Left ventricle myocardium superior (tissue), 1 donor: ENCODE measurements around the gene GDF3. TPM values are rescaled to one million over a fixed set of nuclear protein-coding genes. Genes with fewer than 3 reads are reported as not detected.
"Not testable (repeated sequence)": the region's sequence is repeated elsewhere in the genome, so short reads cannot be mapped to it uniquely, and the experiment has no call there.

Experiments used
- ATAC-seq: fragments of 200-7000 bp; cut with Tn5 transposase; one replicate; pipeline ENCODE4 v1.9.1; 2020; ENCODE audit warnings: mild to moderate bottlenecking, moderate library complexity
- DNase-seq: peaks from one replicate; pipeline ENCODE4 v3.0.0-alpha.2; 2020
- intact Hi-C: fragments of 100-400 bp; cut with micrococcal nuclease; formaldehyde crosslinking; loops from one replicate; pipeline ENCODE4 v1.11.0; 2022
- long read RNA-seq: library from polyadenylated mRNA; unstranded; transcript quantifications from one replicate; pipeline ENCODE4 v2.0.0, GENCODE V29; 2021
- total RNA-seq: library from RNA; stranded (reverse); fragmentation: NEBNext Ultra II Directional; extraction: Animal tissue kit (Norgen Biotek cat#: 25700); gene quantifications from one replicate; pipeline ENCODE4 v1.2.1, GENCODE V29; 2021
- donor health status: DM: no; HTN: yes; CAD: no; lungs with severe emphysema.

Gene GDF3
- not detected for total RNA-seq
- long read RNA-seq = 0 reads

- ATAC-seq = peak; percentile 47
- no peak for DNase-seq
- intact Hi-C loops = no loop called here
Observed at GRCh38 chr12:7695566-7696197, at the start of gene GDF3. Gene GDF3 (minus strand): TSS chr12:7695775. CDS start chr12:7695728, 47 bp downstream.

- ATAC-seq = no peak
- DNase-seq = no peak
- intact Hi-C loops = no loop called here
Observed at GRCh38 chr12:7732993-7733392, 37.4 kb upstream of the GDF3 start.

GRCh38 chr12:7731486-7731885 is 35.9 kb upstream of the GDF3 start:
- DNase-seq (no peak), ATAC-seq (no peak)
- intact Hi-C loops = no loop called here

- intact Hi-C loops, ATAC-seq, DNase-seq: not testable (repeated sequence)
Observed at GRCh38 chr12:7730984-7731383, 35.4 kb upstream of the GDF3 start.

GRCh38 chr12:7729746-7730145 is 34.2 kb upstream of the GDF3 start:
- DNase-seq (no peak), ATAC-seq (no peak)
- intact Hi-C loops = no loop called here

- intact Hi-C loops = no loop called here
- DNase-seq = no peak
- ATAC-seq = no peak
Observed at GRCh38 chr12:7723926-7724325, 28.4 kb upstream of the GDF3 start.

- ATAC-seq (no peak), DNase-seq (no peak)
- intact Hi-C loops = no loop called here
Observed at GRCh38 chr12:7719946-7720730, 24.6 kb upstream of the GDF3 start.

GRCh38 chr12:7716381-7716780 is 20.8 kb upstream of the GDF3 start:
- ATAC-seq (peak; percentile 29), DNase-seq (no peak)
- intact Hi-C loops = no loop called here

- no peak for DNase-seq
- intact Hi-C loops = no loop called here
- no peak for ATAC-seq
Observed at GRCh38 chr12:7712841-7713442, 17.4 kb upstream of the GDF3 start.

- DNase-seq = no peak
- no peak for ATAC-seq
- intact Hi-C loops = no loop called here
Observed at GRCh38 chr12:7711133-7711532, 15.6 kb upstream of the GDF3 start, which contains the start of gene DPPA3. Gene DPPA3 (plus strand): TSS chr12:7711433. CDS start chr12:7711571, 138 bp downstream.

GRCh38 chr12:7709969-7710675 is 14.5 kb upstream of the GDF3 start:
- DNase-seq (no peak), ATAC-seq (no peak)
- intact Hi-C loops = no loop called here

- DNase-seq (no peak), ATAC-seq (no peak)
- intact Hi-C loops = no loop called here
Observed at GRCh38 chr12:7705846-7706245, 10.3 kb upstream of the GDF3 start.

GRCh38 chr12:7695237-7695560 is 376 bp downstream of the GDF3 start:
- ATAC-seq = peak; percentile 43
- intact Hi-C loops = no loop called here
- DNase-seq = no peak

- no peak for DNase-seq
- intact Hi-C loops = no loop called here
- ATAC-seq = no peak
Observed at GRCh38 chr12:7694556-7695236, 879 bp downstream of the GDF3 start.

- intact Hi-C loops = no loop called here
- no peak for ATAC-seq
- DNase-seq = no peak
Observed at GRCh38 chr12:7693793-7694192, 1.8 kb downstream of the GDF3 start.

- intact Hi-C loops = no loop called here
- ATAC-seq = no peak
- no peak for DNase-seq
Observed at GRCh38 chr12:7681535-7681934, 14.0 kb downstream of the GDF3 start.

- DNase-seq (no peak), ATAC-seq (no peak)
- intact Hi-C loops = loop anchor here (5.0 kb wide), 1 partner anchor 128 kb away; no protein-coding TSS in a partner anchor
Observed at GRCh38 chr12:7679251-7680045, 16.1 kb downstream of the GDF3 start.

- intact Hi-C loops = loop anchor here (5.0 kb wide), 1 partner anchor 129 kb away; no protein-coding TSS in a partner anchor
- DNase-seq (no peak), ATAC-seq (no peak)
Observed at GRCh38 chr12:7678744-7679143, 16.8 kb downstream of the GDF3 start.
